ENCODE results near the gene PADI3. TPM values are rescaled to one million over a fixed set of nuclear protein-coding genes. Genes with fewer than 3 reads are reported as not detected.

PADI3 gene
- polyA plus RNA-seq, 1 of the 3 experiments (the other 2 are of a cell fraction) = 0.30 TPM

DNA sequence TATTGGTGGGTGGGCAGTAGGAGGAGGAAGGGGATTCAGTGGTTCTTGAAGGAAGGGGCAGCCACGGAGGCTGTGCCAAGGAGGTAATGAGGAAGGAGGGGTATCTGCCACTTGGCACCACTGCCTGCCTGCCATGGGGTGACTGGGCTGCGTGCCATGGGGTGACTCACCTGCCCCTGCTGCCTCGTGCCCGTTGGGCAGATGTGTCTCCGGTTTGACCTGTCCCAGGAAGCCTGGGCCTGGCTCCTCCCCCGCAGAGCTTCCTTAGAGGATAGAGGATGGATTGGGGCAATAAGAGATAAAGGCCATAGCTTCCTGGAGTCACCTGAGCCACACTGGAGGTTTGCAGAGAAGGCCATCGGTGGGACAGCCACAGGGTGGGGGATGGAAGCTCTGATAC is 1.7 kb downstream of the PADI3 start (continued):
- TF ChIP-seq, protein P1, sequence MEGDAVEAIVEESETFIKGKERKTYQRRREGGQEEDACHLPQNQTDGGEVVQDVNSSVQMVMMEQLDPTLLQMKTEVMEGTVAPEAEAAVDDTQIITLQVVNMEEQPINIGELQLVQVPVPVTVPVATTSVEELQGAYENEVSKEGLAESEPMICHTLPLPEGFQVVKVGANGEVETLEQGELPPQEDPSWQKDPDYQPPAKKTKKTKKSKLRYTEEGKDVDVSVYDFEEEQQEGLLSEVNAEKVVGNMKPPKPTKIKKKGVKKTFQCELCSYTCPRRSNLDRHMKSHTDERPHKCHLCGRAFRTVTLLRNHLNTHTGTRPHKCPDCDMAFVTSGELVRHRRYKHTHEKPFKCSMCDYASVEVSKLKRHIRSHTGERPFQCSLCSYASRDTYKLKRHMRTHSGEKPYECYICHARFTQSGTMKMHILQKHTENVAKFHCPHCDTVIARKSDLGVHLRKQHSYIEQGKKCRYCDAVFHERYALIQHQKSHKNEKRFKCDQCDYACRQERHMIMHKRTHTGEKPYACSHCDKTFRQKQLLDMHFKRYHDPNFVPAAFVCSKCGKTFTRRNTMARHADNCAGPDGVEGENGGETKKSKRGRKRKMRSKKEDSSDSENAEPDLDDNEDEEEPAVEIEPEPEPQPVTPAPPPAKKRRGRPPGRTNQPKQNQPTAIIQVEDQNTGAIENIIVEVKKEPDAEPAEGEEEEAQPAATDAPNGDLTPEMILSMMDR (IDR thresholded peaks at IDR 0.05) = no peak
- TF ChIP-seq, protein P2, sequence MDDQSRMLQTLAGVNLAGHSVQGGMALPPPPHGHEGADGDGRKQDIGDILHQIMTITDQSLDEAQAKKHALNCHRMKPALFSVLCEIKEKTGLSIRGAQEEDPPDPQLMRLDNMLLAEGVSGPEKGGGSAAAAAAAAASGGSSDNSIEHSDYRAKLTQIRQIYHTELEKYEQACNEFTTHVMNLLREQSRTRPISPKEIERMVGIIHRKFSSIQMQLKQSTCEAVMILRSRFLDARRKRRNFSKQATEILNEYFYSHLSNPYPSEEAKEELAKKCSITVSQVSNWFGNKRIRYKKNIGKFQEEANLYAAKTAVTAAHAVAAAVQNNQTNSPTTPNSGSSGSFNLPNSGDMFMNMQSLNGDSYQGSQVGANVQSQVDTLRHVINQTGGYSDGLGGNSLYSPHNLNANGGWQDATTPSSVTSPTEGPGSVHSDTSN (IDR thresholded peaks at IDR 0.05) = no peak

- Histone ChIP-seq H3K27ac (ENCODE audit: low read depth in 2 of 2, low read length in 1 of 2) (no peak overlapping the region), H4K20me1 (ENCODE audit: insufficient read depth) (no peaks in the 10 kb centered on the region), H3F3A (replicated peaks; ENCODE audit: insufficient read depth) (no peaks in the 10 kb centered on the region), H2AFZ (ENCODE audit: low read depth) (no peak overlapping the region), H3K27me3 (ENCODE audit: insufficient read depth) (no peaks in the 10 kb centered on the region), H3K9me3 (no peaks in the 10 kb centered on the region), H3K4me2 (no peak overlapping the region), H3K36me3 (replicated peaks in 1 of 2; ENCODE audit: control insufficient read depth in 1 of 2, insufficient read depth in 2 of 2, low read length in 1 of 2) (no peaks in the 10 kb centered on the region), H3K9ac (no peak overlapping the region), H3K9me2 (no peaks in the 10 kb centered on the region), H3K79me2 (ENCODE audit: insufficient read depth) (no peaks in the 10 kb centered on the region), H3K4me3 (ENCODE audit: low read depth in 2 of 2, low read length in 1 of 2) (no peak overlapping the region), H3K4me1 (ENCODE audit: control insufficient read depth in 1 of 2, insufficient read depth in 2 of 2, low read depth in 1 of 2, low read length in 1 of 2) (peaks cover 4 to 8% of the 10 kb centered on the region in 2 experiments; a peak in 1 of 4 replicates)
- TF ChIP-seq, protein P3, sequence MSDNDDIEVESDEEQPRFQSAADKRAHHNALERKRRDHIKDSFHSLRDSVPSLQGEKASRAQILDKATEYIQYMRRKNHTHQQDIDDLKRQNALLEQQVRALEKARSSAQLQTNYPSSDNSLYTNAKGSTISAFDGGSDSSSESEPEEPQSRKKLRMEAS (IDR thresholded peaks at IDR 0.05; ENCODE audit: low read depth) = no peak
- TF ChIP-seq, protein P4, sequence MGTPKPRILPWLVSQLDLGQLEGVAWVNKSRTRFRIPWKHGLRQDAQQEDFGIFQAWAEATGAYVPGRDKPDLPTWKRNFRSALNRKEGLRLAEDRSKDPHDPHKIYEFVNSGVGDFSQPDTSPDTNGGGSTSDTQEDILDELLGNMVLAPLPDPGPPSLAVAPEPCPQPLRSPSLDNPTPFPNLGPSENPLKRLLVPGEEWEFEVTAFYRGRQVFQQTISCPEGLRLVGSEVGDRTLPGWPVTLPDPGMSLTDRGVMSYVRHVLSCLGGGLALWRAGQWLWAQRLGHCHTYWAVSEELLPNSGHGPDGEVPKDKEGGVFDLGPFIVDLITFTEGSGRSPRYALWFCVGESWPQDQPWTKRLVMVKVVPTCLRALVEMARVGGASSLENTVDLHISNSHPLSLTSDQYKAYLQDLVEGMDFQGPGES (IDR thresholded peaks at IDR 0.05; ENCODE audit: low read depth, low read length) = no peak
- TF ChIP-seq ELF1 (IDR thresholded peaks at IDR 0.05) (no peak), TEAD4 (IDR thresholded peaks at IDR 0.05; ENCODE audit: borderline replicate concordance, insufficient read depth) (no peak), RXRA (IDR thresholded peaks at IDR 0.05; ENCODE audit: borderline replicate concordance, low read depth) (no peak), GABPA (IDR thresholded peaks at IDR 0.05; ENCODE audit: low read depth) (no peak)
- TF ChIP-seq, protein P5, sequence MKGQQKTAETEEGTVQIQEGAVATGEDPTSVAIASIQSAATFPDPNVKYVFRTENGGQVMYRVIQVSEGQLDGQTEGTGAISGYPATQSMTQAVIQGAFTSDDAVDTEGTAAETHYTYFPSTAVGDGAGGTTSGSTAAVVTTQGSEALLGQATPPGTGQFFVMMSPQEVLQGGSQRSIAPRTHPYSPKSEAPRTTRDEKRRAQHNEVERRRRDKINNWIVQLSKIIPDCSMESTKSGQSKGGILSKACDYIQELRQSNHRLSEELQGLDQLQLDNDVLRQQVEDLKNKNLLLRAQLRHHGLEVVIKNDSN (IDR thresholded peaks at IDR 0.05; ENCODE audit: borderline replicate concordance, low read depth) = no peak; the same call in 1 of the 2 replicates
- no peak for DNase-seq
- ChIA-PET POLR2A (no interaction called here), CTCF (interaction anchor here (2.6 kb wide), 1 partner anchor 14 kb away, joined by 15 read pairs; no protein-coding TSS in a partner anchor)
- WGBS (ENCODE audit: low lambda C conversion rate) = 66% methylated on average over 3 of the region's 5 CpGs
Observed at GRCh38 chr1:17251246-17251645, 2.3 kb downstream of the PADI3 start.
